Skeletal muscle tissue (tissue), 4 donors: Measurements from ENCODE around the gene OSMR. TPM values are rescaled to one million over a fixed set of nuclear protein-coding genes. Genes with fewer than 3 reads are reported as not detected.

Experiments
- H3K27ac ChIP-seq: one replicate; pipeline ENCODE4 v1.7.0; 2013; ENCODE audit warnings: mild to moderate bottlenecking, low read depth, low read length, inconsistent platforms
- H3K27me3 ChIP-seq, 3 donors: one replicate each; pipeline ENCODE4 v1.7.0; 2013; ENCODE audit warnings: low read length in 3 of 3; ENCODE audit not compliant: control insufficient read depth in 3 of 3, insufficient read depth in 3 of 3
- H3K36me3 ChIP-seq, 3 donors: one replicate each; pipeline ENCODE4 v1.7.0; 2013; ENCODE audit warnings: low read length in 3 of 3; ENCODE audit not compliant: control insufficient read depth in 3 of 3, insufficient read depth in 3 of 3
- H3K4me1 ChIP-seq, 3 donors: one replicate each; pipeline ENCODE4 v1.7.0; 2013; ENCODE audit warnings: low read length in 3 of 3, mild to moderate bottlenecking in 3 of 3; ENCODE audit not compliant: control insufficient read depth in 3 of 3, insufficient read depth in 3 of 3
- H3K4me3 ChIP-seq, 3 donors: one replicate each; pipeline ENCODE4 v1.7.0; 2013; ENCODE audit warnings: low read length in 3 of 3
- H3K9ac ChIP-seq, 3 donors: one replicate each; pipeline ENCODE4 v1.7.0; 2013; ENCODE audit warnings: low read length in 3 of 3, mild to moderate bottlenecking in 3 of 3, moderate library complexity in 2 of 3, low read depth in 1 of 3
- H3K9me3 ChIP-seq, 3 donors: one replicate each; pipeline ENCODE4 v1.7.0; 2013; ENCODE audit warnings: low read length in 3 of 3; ENCODE audit not compliant: control insufficient read depth in 3 of 3
- total RNA-seq: library from RNA; depleted of rRNA; stranded (reverse); fragments of >200 nt; gene quantifications from one replicate; pipeline ENCODE4 v1.2.3, GENCODE V29; 2014
- donor health status: Osteomylitis.

Gene OSMR
- 4.2 TPM for total RNA-seq

DNA sequence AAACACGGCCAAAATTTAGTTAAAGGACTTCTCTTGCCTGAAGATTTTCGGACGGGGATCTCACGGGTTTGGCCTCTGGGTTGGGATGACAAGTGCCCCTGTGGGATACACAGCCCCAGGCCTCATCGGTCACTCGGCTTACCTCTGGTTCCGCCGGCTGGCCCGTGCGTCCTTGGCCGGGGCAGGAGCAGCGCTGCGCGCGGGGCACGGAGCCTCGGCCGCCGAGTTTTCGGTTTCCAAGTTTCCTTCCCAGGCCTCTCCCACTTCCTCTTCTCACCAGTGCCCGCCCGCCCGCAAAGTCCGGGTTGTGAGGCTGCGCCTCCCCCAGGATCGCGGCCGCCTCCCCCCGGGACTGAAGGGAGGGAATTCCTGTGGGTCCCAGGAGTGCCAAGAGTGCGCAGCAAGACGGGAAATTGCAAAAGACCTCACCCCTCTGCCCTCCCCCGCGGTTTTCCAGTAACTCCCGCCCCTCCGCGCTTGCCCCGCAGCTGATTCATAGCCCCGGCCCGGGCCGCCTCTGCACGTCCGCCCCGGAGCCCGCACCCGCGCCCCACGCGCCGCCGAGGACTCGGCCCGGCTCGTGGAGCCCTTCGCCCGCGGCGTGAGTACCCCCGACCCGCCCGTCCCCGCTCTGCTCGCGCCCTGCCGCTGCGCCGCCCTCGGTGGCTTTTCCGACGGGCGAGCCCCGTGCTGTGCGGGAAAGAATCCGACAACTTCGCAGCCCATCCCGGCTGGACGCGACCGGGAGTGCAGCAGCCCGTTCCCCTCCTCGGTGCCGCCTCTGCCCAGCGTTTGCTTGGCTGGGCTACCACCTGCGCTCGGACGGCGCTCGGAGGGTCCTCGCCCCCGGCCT lies at the start of gene OSMR:
Gene OSMR, plus strand, starts transcription at position 487 of the 853 bp plus-strand sequence. CDS start 23,033 bp downstream, outside the sequence.
- H3K4me1 ChIP-seq, result peaks cover 6 to 12% (median 9%) of the 10 kb centered on the region in 3 donors
- H3K4me3 ChIP-seq, result peak within 1 kb of the TSS; percentile 80 to 91 (median 86)
- peak within 1 kb of the TSS; percentile 85 to 96 (median 89) for H3K9ac ChIP-seq
- H3K36me3 ChIP-seq, result no peaks in the 10 kb centered on the region
- no peaks in the 10 kb centered on the region for H3K9me3 ChIP-seq
- peaks cover 0 to 12% (median 10%) of the 10 kb centered on the region in 3 donors for H3K27me3 ChIP-seq
- peak within 1 kb of the TSS; percentile 95 for H3K27ac ChIP-seq

DNA sequence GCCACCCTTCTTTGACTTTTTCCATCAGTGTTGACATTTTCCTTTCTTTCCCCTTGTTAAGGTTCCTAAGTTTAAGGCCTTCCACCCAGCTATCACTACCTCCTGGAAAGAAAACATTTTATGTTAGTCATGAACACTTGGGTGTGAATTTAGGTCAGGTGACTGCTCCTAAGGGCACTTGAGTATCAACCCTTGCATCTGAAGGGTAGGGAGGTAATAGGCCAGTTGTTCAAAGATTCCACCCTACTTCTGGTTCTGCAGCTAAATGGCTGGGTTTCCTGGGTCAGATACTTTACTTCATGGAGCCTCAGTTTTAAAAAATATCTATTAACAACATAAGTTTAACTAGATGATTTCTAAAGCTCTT lies 49.1 kb upstream of the OSMR start:
- Histone ChIP-seq H3K27me3 (no peaks in the 10 kb centered on the region), H3K4me1 (peaks cover 7 to 17% (median 7%) of the 10 kb centered on the region in 3 donors), H3K27ac (no peak overlapping the region), H3K36me3 (no peaks in the 10 kb centered on the region), H3K4me3 (no peak overlapping the region), H3K9ac (no peak overlapping the region), H3K9me3 (no peaks in the 10 kb centered on the region)

DNA sequence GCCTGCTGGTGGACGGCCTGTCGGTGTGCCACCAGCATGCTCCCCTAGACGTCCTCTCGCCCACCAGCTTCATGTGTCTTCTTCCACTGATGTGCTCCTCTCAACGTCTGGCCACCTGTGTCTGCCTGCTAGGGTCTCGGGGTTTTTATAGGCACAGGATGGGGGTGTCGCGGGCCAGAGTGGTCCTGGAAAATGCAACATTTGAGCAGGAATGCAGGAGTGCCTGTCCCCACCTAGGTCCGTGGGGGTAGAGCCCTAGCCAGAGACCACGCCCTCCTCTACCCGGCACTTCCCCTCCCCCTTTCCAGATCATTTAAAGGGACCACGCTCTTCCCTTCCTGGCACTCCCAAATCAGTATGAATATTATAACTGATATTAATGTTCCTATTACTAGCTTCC lies 48.0 kb upstream of the OSMR start:
- Histone ChIP-seq H3K4me3 (no peak overlapping the region), H3K4me1 (peaks cover 7 to 17% (median 7%) of the 10 kb centered on the region in 3 donors), H3K27me3 (no peaks in the 10 kb centered on the region), H3K9me3 (no peaks in the 10 kb centered on the region), H3K27ac (no peak overlapping the region), H3K9ac (no peak overlapping the region), H3K36me3 (no peaks in the 10 kb centered on the region)

DNA sequence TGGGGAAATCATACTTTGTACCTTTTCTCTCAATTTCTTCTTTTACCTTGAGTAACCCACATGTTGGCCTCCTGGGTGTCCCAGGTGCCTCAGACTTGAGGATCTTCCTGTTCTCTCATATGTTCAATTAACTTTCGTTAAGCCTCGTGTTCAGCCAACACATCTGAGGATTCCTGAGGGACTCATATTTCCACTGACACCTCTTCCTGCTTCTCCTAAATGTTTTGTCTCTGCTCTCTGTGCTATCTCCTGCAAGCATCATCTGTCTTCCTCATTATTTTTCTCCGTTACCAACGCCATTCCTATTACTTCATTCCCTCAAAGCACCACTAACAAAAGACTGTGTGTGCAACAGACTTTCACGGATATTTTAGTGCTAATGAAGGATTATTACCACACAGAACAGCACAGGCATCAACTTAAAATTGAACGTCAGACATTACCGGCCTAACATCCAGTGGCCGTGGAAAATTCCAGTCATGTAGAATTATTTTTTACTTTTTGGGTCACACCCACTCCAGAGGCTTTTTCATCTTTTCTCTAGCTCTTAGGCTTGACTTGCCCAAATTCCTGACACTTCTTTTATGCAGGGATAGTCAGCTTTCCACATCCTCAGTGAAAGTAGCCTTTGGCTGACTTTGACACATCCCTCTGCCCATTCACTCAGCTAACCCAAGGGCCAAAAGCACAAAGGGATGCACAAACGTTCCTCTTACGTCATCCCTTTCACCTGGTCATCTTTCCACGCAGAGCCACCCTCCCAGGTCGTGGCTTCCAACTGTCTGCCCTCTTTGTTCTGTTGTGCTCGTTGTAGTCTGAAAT lies 46.0 kb upstream of the OSMR start:
- no peak overlapping the region for H3K4me3 ChIP-seq
- peaks cover 7 to 17% (median 7%) of the 10 kb centered on the region in 3 donors for H3K4me1 ChIP-seq
- no peaks in the 10 kb centered on the region for H3K27me3 ChIP-seq
- H3K36me3 ChIP-seq, result no peaks in the 10 kb centered on the region
- no peak overlapping the region for H3K9ac ChIP-seq
- H3K9me3 ChIP-seq, result no peaks in the 10 kb centered on the region
- no peak overlapping the region for H3K27ac ChIP-seq

DNA sequence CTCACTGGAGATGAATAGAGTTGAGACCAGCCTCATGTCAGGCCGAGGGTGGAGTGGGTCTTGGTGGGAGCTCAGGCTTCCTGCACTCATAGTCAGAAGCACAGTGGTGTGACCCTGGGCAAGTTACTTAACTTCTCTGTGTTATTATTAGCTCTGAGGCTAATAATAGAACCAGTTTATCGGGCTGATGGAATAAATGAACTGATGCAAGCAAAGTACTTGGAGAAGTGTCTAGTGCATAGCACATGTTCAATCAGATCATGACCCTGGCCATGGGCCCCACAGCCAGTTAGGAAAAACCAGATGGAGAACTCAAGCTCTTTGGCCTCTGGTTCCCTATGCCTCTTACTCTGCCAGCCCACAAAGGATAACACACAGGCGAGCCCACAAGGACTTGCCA lies 45.3 kb upstream of the OSMR start:
- no peak overlapping the region for H3K9ac ChIP-seq
- H3K4me3 ChIP-seq, result no peak overlapping the region
- no peaks in the 10 kb centered on the region for H3K9me3 ChIP-seq
- no peaks in the 10 kb centered on the region for H3K27me3 ChIP-seq
- H3K36me3 ChIP-seq, result no peaks in the 10 kb centered on the region
- H3K27ac ChIP-seq, result no peak overlapping the region
- H3K4me1 ChIP-seq, result peaks cover 7 to 12% (median 7%) of the 10 kb centered on the region in 3 donors

- H3K27ac ChIP-seq, result no peak overlapping the region
- no peaks in the 10 kb centered on the region for H3K27me3 ChIP-seq
- H3K4me1 ChIP-seq, result peaks cover 7 to 12% (median 12%) of the 10 kb centered on the region in 3 donors
- no peak overlapping the region for H3K9ac ChIP-seq
- H3K4me3 ChIP-seq, result no peak overlapping the region
- H3K36me3 ChIP-seq, result no peaks in the 10 kb centered on the region
- peaks cover 0 to 2% (median 0%) of the 10 kb centered on the region in 3 donors for H3K9me3 ChIP-seq
Observed at GRCh38 chr5:38802125-38802524, 43.7 kb upstream of the OSMR start.

DNA sequence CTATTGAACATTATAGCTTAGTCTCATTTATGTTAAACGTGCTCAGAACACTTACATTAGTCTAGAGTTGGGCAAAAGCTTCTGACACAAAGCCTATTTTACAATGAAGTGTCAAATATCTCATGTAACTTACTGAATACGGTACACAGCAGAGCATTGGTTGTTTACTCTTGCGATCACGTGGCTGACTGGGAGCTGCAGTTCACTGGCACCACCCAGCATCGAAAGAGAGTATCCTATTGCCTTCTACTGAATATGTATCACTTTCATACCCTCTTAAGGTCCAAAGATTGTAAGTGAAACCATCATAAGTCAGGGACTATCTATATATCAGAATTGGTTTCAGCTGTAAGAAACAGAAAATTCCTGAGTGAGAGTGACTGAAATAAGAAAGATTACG lies 42.6 kb upstream of the OSMR start:
- Histone ChIP-seq H3K27ac (no peak overlapping the region), H3K27me3 (no peaks in the 10 kb centered on the region), H3K4me3 (no peak overlapping the region), H3K9ac (no peak overlapping the region), H3K4me1 (peaks cover 7 to 15% (median 12%) of the 10 kb centered on the region in 3 donors), H3K9me3 (peaks cover 0 to 2% (median 0%) of the 10 kb centered on the region in 3 donors), H3K36me3 (no peaks in the 10 kb centered on the region)

- no peak overlapping the region for H3K4me3 ChIP-seq
- peak overlapping the region; percentile 10 for H3K27ac ChIP-seq
- no peaks in the 10 kb centered on the region for H3K36me3 ChIP-seq
- peaks cover 10 to 19% (median 11%) of the 10 kb centered on the region in 3 donors for H3K4me1 ChIP-seq
- H3K9ac ChIP-seq, result no peak overlapping the region
- H3K27me3 ChIP-seq, result no peaks in the 10 kb centered on the region
- peaks cover 0 to 2% (median 0%) of the 10 kb centered on the region in 3 donors for H3K9me3 ChIP-seq
Observed at GRCh38 chr5:38806775-38807258, 39.0 kb upstream of the OSMR start.

DNA sequence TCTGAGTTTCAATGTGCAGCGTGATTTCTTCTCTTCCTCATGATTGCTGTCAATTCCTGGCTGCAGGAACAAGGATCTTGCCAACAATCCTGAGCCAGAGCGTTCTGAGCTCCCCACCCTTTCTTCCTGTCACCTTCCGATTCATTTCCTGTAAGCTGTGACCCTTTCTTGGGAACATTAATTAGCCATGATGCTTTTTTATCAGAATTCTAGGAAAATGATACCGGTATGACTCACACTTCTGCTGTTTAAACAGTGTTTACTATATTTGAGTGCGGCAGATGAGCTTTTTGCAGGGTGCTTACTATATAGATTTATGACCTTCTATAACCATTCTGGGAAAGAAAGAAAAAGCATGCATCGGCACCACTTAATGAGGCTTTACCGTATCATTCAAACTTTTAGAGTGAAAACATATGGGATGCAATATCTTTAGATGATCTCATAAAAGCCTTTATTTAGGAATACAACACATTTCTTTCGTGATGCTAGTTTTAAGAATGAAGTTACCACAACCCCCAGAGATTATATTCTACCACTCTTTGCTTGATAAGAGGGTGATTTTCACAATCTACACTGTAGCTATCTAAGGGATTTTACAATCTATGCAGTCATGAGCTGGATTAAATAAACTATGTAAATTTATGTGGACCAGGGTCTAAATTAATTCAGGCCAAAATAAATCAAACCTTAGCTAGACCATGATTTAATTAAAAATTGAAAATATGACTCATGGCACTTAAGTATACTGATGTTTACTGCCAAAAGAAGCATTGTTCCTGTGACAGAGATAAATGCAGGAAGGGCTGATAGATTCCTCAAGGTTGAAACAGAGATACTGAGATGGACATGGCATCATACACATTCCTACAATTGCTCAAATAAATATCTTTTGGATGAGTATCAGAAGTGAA lies 38.0 kb upstream of the OSMR start:
- peak overlapping the region; percentile 10 for H3K27ac ChIP-seq
- no peaks in the 10 kb centered on the region for H3K27me3 ChIP-seq
- H3K4me1 ChIP-seq, result peaks cover 10 to 19% (median 11%) of the 10 kb centered on the region in 3 donors
- peaks cover 0 to 2% (median 0%) of the 10 kb centered on the region in 3 donors for H3K9me3 ChIP-seq
- no peak overlapping the region for H3K4me3 ChIP-seq
- H3K9ac ChIP-seq, result no peak overlapping the region
- no peaks in the 10 kb centered on the region for H3K36me3 ChIP-seq
